ENCODE data around the gene CENPU.
"Not testable (repeated sequence)": the region's sequence is repeated elsewhere in the genome, so short reads cannot be mapped to it uniquely, and the experiment has no call there.

The CENPU gene

DNA sequence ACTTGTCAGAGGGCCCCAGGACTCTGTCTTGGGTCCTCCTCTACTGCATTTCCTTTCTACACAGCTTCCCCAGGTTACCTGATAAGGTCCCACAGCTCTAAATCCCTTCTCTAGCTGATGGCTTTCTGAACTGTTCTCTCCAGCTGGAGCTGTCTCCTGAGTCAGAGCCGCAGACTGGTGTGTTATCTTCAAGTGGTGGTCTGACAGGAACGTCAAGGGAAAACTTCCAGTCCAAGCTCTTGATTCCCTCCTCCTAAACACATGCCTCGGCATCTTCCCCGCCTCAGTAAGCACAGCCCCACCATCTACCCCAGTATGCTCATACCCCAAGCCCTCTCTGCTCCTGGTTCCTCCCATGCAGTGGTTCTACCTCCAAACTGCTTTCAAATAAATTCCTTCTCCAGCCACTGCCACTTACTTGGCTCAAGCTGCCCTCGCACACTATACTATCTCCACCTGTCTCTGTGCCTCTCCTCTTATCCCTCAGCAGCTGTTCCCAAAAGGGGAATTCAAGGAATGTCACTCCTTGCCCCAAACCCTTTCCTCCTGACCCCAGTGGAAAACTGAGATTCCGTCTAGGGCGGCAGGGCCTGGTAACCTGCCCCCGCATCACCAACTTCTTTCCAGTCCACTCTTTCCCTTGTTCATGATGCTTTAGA lies 17.2 kb upstream of the CENPU start:
- no peak for DNase-seq

GRCh38 chr4:184748251-184748652 lies 14.4 kb upstream of the CENPU start:
- DNase-seq: no peak

- no peak for DNase-seq
Observed at GRCh38 chr4:184747034-184747830, 13.3 kb upstream of the CENPU start.

DNA sequence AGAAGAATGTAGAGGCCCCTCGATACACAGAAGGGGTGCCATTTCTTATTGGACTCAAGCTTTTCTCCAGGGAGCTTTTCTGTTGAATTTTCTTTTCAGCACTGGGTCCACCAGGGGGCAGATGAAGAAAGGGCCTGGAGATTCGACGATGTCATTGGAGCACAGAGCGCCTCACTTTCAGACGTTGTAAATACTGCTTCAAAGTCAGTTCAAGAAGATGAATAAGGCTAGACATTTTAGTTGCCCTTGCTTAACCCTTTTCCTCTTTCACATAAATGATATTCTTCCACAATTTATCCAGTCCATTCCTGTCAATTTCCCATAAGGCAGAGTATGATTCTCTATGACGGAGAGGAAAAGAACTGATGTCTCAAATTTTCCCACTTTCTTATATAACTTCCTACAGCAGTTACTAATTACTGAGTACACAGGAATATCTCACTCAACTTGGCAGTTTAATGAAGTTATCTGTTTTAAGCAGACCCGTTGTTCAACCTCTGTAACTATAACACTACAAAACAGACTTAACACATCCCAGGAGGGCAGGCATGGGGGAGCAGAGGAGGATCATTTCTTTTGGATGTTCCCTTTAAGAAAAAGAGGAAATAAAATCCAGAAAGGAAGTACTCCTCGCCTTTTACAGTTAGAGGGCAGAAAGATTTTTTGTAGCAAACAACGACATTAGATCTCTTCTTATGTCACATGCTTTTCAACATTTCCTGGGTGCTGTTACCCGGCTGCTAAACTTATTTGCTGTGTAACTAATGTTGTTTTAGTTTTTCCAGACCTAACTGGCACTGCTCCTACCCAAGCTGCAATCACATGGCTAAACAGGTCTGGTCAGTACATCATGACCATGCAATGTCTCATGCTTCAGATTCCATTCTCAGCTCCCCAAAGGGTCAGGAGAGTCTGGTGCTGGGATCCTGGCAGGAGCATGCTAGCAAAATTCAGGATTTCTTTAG lies 12.2 kb upstream of the CENPU start:
- DNase-seq: no peak

GRCh38 chr4:184744236-184744635 lies 10.3 kb upstream of the CENPU start:
- no peak for DNase-seq

DNA sequence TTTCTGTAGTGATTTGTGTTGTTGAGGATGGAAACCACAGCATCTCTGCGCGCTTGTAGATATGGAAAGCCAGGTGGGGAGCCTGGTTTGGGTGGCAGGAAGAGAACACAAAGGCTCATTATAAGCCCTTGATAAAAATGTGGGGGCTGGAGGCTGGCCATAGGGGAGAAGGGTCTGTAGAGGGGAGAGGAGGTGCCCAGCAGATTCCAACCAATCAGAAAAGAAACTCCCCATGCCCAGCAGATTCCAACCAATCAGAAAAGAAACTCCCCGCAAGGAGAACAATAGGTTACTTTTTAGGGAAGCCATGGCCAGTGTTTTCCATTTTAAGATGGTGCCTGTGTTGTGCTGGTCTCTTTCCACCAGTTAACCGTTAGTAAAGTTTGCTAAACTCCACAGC lies 9.8 kb upstream of the CENPU start:
- no peak for DNase-seq

- not testable (repeated sequence) for DNase-seq
Observed at GRCh38 chr4:184741651-184742050, 7.8 kb upstream of the CENPU start.

- DNase-seq: no peak
Observed at GRCh38 chr4:184740980-184741391, 7.1 kb upstream of the CENPU start.

DNA sequence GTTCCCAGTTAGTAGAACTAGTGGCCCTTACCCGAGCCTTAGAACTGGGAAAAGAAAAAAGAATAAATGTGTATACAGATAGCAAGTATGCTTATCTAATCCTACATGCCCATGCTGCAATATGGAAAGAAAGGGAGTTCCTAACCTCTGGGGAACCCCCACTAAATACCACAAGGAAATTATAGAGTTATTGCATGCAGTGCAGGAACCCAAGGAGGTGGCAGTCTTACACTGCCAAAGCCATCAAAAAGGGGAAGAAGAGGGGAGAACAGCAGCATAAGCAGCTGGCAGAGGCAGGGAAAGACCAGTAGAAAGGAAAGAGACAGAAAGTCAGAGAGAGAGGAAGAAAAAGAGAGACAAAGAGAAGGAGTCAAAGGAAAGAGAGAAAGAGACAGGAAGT lies 5.7 kb upstream of the CENPU start:
- not testable (repeated sequence) for DNase-seq

GRCh38 chr4:184734758-184735157 lies 862 bp upstream of the CENPU start:
- no peak for DNase-seq

GRCh38 chr4:184732126-184732525 lies 1.8 kb downstream of the CENPU start:
- DNase-seq: no peak

DNA sequence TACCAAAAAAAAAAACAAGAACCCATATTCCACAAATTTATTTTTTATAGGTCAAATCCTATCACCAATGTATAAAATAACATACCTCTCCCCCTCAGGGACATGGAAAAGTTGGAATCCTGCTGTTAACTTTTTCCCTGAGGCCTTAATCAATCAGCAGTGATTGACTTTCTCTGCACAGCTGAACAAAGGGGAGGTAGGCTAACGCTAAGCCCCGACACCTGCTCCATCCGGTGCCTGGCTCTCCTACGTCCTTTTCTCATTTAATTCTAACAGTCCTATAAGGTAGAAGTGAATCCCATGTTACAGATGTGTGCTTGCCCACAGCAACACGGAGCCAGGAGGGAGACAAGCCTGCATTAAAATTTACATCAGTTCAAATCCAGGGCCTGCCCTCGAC lies 2.8 kb downstream of the CENPU start:
- DNase-seq: no peak

DNA sequence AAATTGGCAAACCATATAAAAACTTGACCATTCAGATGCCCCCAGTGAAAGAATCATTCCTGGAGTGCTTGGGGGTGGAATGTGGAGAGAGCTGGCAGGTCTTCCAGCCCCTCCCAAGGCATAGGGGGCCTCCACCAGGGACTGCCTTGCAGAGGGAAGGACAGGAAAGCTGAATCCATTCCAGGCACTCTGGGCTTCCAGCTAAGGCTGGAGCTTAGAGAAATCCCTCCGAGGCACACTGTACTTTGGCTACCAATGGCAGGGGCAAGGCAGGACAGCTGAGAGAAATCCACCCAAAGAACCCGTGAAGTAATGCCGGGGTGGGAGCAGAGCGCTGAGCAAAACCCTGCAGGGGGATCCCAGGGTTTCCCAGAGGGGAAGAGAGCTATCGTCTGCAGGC lies 4.0 kb downstream of the CENPU start:
- DNase-seq: no peak

- DNase-seq: no peak
Observed at GRCh38 chr4:184728858-184729257, 5.0 kb downstream of the CENPU start.

DNA sequence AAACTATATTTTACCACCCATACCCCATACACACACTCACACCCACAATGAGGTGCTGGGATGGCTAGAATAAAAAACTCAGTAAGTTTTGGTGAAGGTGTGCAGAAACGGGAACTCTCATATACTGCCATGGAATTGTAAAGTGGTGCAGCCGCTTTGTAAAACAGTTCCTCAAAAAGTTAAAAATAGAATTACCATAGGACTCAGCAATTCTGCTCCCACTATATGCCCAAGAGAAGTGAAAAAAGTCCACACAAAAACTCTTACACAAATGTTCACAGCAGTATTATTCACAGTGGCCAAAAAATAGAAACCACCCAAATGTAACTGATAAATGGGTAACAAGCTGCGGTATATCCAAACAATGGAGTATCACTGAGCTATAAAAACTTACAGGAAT lies 6.5 kb downstream of the CENPU start:
- no peak for DNase-seq

GRCh38 chr4:184722798-184723197 lies 11.1 kb downstream of the CENPU start:
- no peak for DNase-seq

- DNase-seq: no peak
Observed at GRCh38 chr4:184721254-184721653, 12.6 kb downstream of the CENPU start.

DNA sequence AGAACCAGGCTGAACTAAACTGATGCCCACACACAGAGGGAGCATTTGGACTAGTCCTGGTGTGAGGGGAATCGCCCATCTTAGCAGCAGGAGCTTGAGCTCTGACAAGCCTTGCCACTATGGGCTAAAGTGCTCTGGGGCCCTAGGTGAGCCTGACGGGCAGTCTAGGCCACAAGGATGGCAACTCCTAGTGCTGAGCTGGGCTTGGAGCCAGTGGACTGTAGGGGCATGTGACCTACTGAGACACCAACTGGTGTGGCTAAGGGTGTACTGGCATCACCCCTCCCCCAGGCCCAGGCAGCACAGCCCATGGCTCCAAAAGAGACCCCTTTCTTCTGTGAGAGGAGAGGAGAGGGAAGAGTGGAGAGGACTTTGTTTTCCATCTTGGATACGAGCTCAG lies 14.5 kb downstream of the CENPU start:
- DNase-seq: no peak

- DNase-seq: no peak
Observed at GRCh38 chr4:184715526-184715925, 18.4 kb downstream of the CENPU start.

- DNase-seq: no peak
Observed at GRCh38 chr4:184713887-184714286, 20.0 kb downstream of the CENPU start.

DNA sequence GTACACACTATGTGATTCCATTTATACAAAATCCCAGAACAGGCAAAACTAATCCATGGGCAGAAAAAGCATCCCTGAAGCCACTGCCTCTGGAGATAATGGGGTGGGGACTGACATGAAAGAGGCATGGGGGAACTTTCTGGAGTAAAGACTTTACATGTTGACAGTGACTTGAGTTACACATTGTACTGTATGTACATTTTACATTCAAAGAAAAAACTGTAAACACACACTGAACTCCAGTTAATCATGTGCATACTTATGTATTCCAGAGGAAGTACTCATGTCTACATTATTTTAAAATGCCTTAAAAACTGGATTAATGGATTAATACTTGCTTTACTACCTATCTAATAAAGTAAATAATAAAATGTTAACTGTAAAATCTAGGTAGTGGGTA lies 21.6 kb downstream of the CENPU start:
- no peak for DNase-seq

- DNase-seq: no peak
Observed at GRCh38 chr4:184706453-184706852, 27.4 kb downstream of the CENPU start.

DNA sequence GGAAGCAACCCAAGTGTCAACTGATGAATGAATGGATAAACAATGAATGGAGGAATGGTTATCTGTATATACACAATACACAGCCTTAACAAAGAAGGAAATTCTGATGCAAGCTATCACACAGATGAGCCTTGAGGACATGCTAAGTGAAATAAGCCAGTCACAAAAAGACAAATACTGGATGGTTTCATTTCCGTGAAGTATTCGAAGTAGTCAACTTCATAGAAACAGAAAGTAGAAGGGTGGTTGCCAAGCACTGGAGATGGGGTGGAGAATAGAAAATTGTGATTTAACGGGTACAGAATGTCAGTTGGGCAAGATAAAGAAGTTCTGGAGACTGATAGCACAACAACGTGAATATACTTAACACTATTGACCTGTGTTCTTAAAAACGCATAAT lies 28.2 kb downstream of the CENPU start:
- DNase-seq: no peak

DNA sequence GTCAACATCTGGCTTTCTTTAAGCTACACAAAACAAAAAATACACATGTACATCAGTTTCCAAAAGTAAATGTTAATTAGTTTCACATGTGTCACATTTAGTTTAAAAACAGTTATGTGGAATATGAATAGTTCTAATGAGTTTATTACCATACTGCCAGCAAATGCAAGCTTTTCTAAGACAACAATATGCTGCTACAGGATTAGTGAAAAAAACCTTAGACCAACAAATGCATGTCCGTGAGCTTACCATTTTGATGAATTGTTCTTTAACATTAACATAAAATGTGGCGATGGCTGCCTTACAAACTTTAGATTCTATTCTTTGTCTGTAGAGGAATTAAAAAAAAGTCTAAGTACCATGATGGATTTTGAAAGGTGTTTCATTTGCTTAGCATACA lies 31.8 kb downstream of the CENPU start:
- no peak for DNase-seq
